ENCODE measurements around the gene YTHDC2.

DNA sequence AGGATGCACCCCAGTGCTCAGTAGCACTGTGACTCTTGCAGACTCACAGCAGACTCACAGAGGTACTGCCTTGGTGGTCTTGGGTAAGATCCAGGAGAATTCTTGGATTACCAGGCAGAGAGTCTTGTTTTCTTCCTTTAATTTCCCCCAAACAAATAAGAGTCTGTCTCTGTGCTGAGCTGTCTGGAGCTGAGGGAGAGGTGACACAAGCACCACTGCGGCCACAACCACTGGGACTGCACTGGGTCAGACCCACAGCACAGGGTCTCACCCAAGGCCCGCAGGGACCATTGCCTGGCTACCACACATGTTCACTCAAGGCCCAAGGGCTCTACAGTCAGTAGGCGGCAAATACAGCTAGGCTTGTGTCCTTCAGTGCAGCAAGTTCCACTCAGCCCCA lies 11.4 kb upstream of the YTHDC2 start:
- TF ChIP-seq BHLHE40 (IDR thresholded peaks at IDR 0.05; ENCODE audit: borderline replicate concordance) (no peak), SUZ12 (IDR thresholded peaks at IDR 0.05) (no peak), TARDBP (IDR thresholded peaks at IDR 0.05) (no peak), FOXM1 (IDR thresholded peaks at IDR 0.05; ENCODE audit: borderline replicate concordance) (no peak), SP1 (IDR thresholded peaks at IDR 0.05) (no peak), HDGF (IDR thresholded peaks at IDR 0.05; ENCODE audit: borderline replicate concordance) (no peak), FOXA1 (IDR thresholded peaks at IDR 0.05) (no peak), ARNT (IDR thresholded peaks at IDR 0.05) (no peak), L3MBTL2 (conservative IDR thresholded peaks at IDR 0.05) (no peak), ZNF384 (IDR thresholded peaks at IDR 0.05) (no peak)

Data from HEK293T (cell line).